ENCODE data around the gene BICD1. TPM values are rescaled to one million over a fixed set of nuclear protein-coding genes. Genes with fewer than 3 reads are reported as not detected.

BICD1 gene
- polyA plus RNA-seq, 1 experiment = 7.9 TPM

GRCh38 chr12:32292151-32292550 is 185.5 kb downstream of the BICD1 start:
- no peak for DNase-seq (ENCODE audit: low read depth)
- CTCF ChIA-PET = no interaction called here
- TF ChIP-seq, protein P1, sequence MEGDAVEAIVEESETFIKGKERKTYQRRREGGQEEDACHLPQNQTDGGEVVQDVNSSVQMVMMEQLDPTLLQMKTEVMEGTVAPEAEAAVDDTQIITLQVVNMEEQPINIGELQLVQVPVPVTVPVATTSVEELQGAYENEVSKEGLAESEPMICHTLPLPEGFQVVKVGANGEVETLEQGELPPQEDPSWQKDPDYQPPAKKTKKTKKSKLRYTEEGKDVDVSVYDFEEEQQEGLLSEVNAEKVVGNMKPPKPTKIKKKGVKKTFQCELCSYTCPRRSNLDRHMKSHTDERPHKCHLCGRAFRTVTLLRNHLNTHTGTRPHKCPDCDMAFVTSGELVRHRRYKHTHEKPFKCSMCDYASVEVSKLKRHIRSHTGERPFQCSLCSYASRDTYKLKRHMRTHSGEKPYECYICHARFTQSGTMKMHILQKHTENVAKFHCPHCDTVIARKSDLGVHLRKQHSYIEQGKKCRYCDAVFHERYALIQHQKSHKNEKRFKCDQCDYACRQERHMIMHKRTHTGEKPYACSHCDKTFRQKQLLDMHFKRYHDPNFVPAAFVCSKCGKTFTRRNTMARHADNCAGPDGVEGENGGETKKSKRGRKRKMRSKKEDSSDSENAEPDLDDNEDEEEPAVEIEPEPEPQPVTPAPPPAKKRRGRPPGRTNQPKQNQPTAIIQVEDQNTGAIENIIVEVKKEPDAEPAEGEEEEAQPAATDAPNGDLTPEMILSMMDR (IDR thresholded peaks at IDR 0.05; ENCODE audit: insufficient read depth, low read depth, low read length) = no peak
- POLR2A ChIA-PET = no interaction called here
- Histone ChIP-seq H3K27me3 (ENCODE audit: control insufficient read depth, insufficient read depth, low read length) (no peaks in the 10 kb centered on the region), H3K4me3 (ENCODE audit: low read depth, low read length) (no peak overlapping the region), H3K36me3 (ENCODE audit: control insufficient read depth, insufficient read depth, low read length) (no peaks in the 10 kb centered on the region)

GRCh38 chr12:32293808-32294419 is 187.3 kb downstream of the BICD1 start:
- Histone ChIP-seq H3K27me3 (ENCODE audit: control insufficient read depth, insufficient read depth, low read length) (no peaks in the 10 kb centered on the region), H3K36me3 (ENCODE audit: control insufficient read depth, insufficient read depth, low read length) (no peaks in the 10 kb centered on the region), H3K4me3 (ENCODE audit: low read depth, low read length) (no peak overlapping the region)
- TF ChIP-seq, protein P1 (IDR thresholded peaks at IDR 0.05; ENCODE audit: insufficient read depth, low read depth, low read length) = no peak
- CTCF ChIA-PET = no interaction called here
- POLR2A ChIA-PET = no interaction called here
- DNase-seq (ENCODE audit: low read depth) = no peak

- CTCF ChIA-PET = interaction anchor here (1.6 kb wide), 1 partner anchor 236 kb away, joined by 3 read pairs; no protein-coding TSS in a partner anchor
- TF ChIP-seq, protein P1 (IDR thresholded peaks at IDR 0.05; ENCODE audit: insufficient read depth, low read depth, low read length) = no peak
- POLR2A ChIA-PET = no interaction called here
- Histone ChIP-seq H3K36me3 (ENCODE audit: control insufficient read depth, insufficient read depth, low read length) (no peaks in the 10 kb centered on the region), H3K4me3 (ENCODE audit: low read depth, low read length) (no peak overlapping the region), H3K27me3 (ENCODE audit: control insufficient read depth, insufficient read depth, low read length) (no peaks in the 10 kb centered on the region)
- no peak for DNase-seq (ENCODE audit: low read depth)
These were observed 189.9 kb downstream of the BICD1 start for GRCh38 chr12:32296567-32296966.

GRCh38 chr12:32298917-32299316 is 192.3 kb downstream of the BICD1 start:
- DNase-seq (ENCODE audit: low read depth) = peak; percentile 58
- H3K4me3 ChIP-seq (ENCODE audit: low read depth, low read length) = no peak overlapping the region
- ChIA-PET POLR2A (no interaction called here), CTCF (no interaction called here)
- H3K27me3 ChIP-seq (ENCODE audit: control insufficient read depth, insufficient read depth, low read length) = no peaks in the 10 kb centered on the region
- no peaks in the 10 kb centered on the region for H3K36me3 ChIP-seq (ENCODE audit: control insufficient read depth, insufficient read depth, low read length)
- TF ChIP-seq, protein P1 (IDR thresholded peaks at IDR 0.05; ENCODE audit: insufficient read depth, low read depth, low read length) = no peak

DNA sequence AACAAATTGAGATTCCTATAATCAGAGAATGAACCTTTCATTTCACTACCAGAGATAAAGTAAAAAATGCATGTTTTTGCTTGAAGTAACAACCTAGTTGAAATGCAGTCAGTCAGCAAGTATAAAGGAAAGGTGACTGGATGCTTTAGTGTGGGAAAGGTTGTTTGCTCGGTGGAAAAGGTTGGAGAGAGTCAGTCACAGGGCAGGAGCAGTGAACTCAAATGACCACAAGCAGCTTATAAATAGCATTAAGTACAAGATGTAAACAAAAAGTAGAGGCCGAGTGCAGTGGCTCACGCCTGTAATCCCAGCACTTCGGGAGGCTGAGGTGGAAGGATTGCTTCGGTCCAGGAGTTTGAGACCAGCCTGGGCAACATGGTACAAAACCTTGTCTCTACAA is 194.6 kb downstream of the BICD1 start:
- POLR2A ChIA-PET = no interaction called here
- DNase-seq (ENCODE audit: low read depth) = no peak
- TF ChIP-seq, protein P1 (IDR thresholded peaks at IDR 0.05; ENCODE audit: insufficient read depth, low read depth, low read length) = no peak
- CTCF ChIA-PET = interaction anchor here (1.8 kb wide), 1 partner anchor 11 kb away, joined by 4 read pairs; no protein-coding TSS in a partner anchor
- Histone ChIP-seq H3K4me3 (ENCODE audit: low read depth, low read length) (no peak overlapping the region), H3K27me3 (ENCODE audit: control insufficient read depth, insufficient read depth, low read length) (no peaks in the 10 kb centered on the region), H3K36me3 (ENCODE audit: control insufficient read depth, insufficient read depth, low read length) (no peaks in the 10 kb centered on the region)
